ENCODE data around the gene GPR27. TPM values are rescaled to one million over a fixed set of nuclear protein-coding genes. Genes with fewer than 3 reads are reported as not detected.

GPR27 gene
- total RNA-seq, 1 donor from 2014 or later, result 18.3 TPM

GRCh38 chr3:71791634-71792033 lies 38.0 kb downstream of the GPR27 start:
- H3K4me1 ChIP-seq, result no peaks in the 10 kb centered on the region
- Mint-ChIP-seq H3K36me3 (no peaks in the 10 kb centered on the region), H3K27me3 (ENCODE audit: insufficient read depth, low read depth) (peaks cover 4% of the 10 kb centered on the region)

GRCh38 chr3:71796290-71796689 lies 42.6 kb downstream of the GPR27 start:
- Histone ChIP-seq H3K36me3 (no peaks in the 10 kb centered on the region), H3K9ac (no peak overlapping the region), H3K27ac (no peak overlapping the region), H3K27me3 (no peaks in the 10 kb centered on the region), H3K4me3 (no peak overlapping the region), H3K9me3 (ENCODE audit: low read depth) (no peaks in the 10 kb centered on the region), H3F3A (ENCODE audit: low read depth) (no peaks in the 10 kb centered on the region), H3K4me1 (no peaks in the 10 kb centered on the region), H2AFZ (replicated peaks) (no peak overlapping the region), H4K20me1 (ENCODE audit: low read depth) (no peaks in the 10 kb centered on the region), H3K79me2 (ENCODE audit: low read depth) (no peaks in the 10 kb centered on the region), H3K4me2 (no peak overlapping the region)
- Mint-ChIP-seq H3K4me3 (no peak overlapping the region), H3K9me3 (no peaks in the 10 kb centered on the region), H3K36me3 (no peaks in the 10 kb centered on the region), H3K4me1 (no peaks in the 10 kb centered on the region), H3K27ac (no peak overlapping the region), H3K27me3 (ENCODE audit: insufficient read depth, low read depth) (no peaks in the 10 kb centered on the region)
- DNase-seq (ENCODE audit: low spot score), result no peak
- TF ChIP-seq EZH2phosphoT487 (IDR thresholded peaks at IDR 0.05) (no peak), EZH2 (IDR thresholded peaks at IDR 0.05) (no peak), CTCF (IDR thresholded peaks at IDR 0.05) (no peak)

More at GRCh38 chr3:71791634-71792033, 38.0 kb downstream of the GPR27 start:
- Histone ChIP-seq H3K36me3 (no peaks in the 10 kb centered on the region), H3K4me2 (no peak overlapping the region), H2AFZ (replicated peaks) (no peak overlapping the region), H3K27me3 (peaks cover 15% of the 10 kb centered on the region), H3K9me3 (ENCODE audit: low read depth) (no peaks in the 10 kb centered on the region), H3F3A (ENCODE audit: low read depth) (peaks cover 2% of the 10 kb centered on the region), H3K4me3 (no peak overlapping the region), H3K79me2 (ENCODE audit: low read depth) (no peaks in the 10 kb centered on the region), H3K9ac (no peak overlapping the region), H4K20me1 (ENCODE audit: low read depth) (no peaks in the 10 kb centered on the region), H3K27ac (no peak overlapping the region)
- H3K4me3 Mint-ChIP-seq, result no peak overlapping the region
- TF ChIP-seq CTCF (IDR thresholded peaks at IDR 0.05) (no peak), EZH2 (IDR thresholded peaks at IDR 0.05) (no peak), EZH2phosphoT487 (IDR thresholded peaks at IDR 0.05) (no peak)
- H3K9me3 Mint-ChIP-seq, result no peaks in the 10 kb centered on the region
- no peak for DNase-seq (ENCODE audit: low spot score)
- H3K4me1 Mint-ChIP-seq, result peaks cover 6% of the 10 kb centered on the region
- H3K27ac Mint-ChIP-seq, result no peak overlapping the region

GRCh38 chr3:71797455-71797854 lies 43.8 kb downstream of the GPR27 start:
- peaks cover 4% of the 10 kb centered on the region for H3K4me1 ChIP-seq
- no peak overlapping the region for H3K27ac ChIP-seq
- no peak overlapping the region for H3K4me3 Mint-ChIP-seq
- H3K27ac Mint-ChIP-seq, result no peak overlapping the region
- TF ChIP-seq CTCF (IDR thresholded peaks at IDR 0.05) (no peak), EZH2phosphoT487 (IDR thresholded peaks at IDR 0.05) (no peak), EZH2 (IDR thresholded peaks at IDR 0.05) (no peak)
- no peak for DNase-seq (ENCODE audit: low spot score)
- H3K9me3 Mint-ChIP-seq, result no peaks in the 10 kb centered on the region
- no peak overlapping the region for H3K4me2 ChIP-seq
- no peak overlapping the region for H2AFZ ChIP-seq (replicated peaks)
- H3F3A ChIP-seq (ENCODE audit: low read depth), result no peaks in the 10 kb centered on the region
- no peaks in the 10 kb centered on the region for H4K20me1 ChIP-seq (ENCODE audit: low read depth)
- no peaks in the 10 kb centered on the region for H3K36me3 ChIP-seq
- H3K27me3 Mint-ChIP-seq (ENCODE audit: insufficient read depth, low read depth), result no peaks in the 10 kb centered on the region
- H3K4me1 Mint-ChIP-seq, result peaks cover 2% of the 10 kb centered on the region
- H3K4me3 ChIP-seq, result no peak overlapping the region
- H3K27me3 ChIP-seq, result no peaks in the 10 kb centered on the region
- no peak overlapping the region for H3K9ac ChIP-seq
- H3K79me2 ChIP-seq (ENCODE audit: low read depth), result no peaks in the 10 kb centered on the region
- H3K9me3 ChIP-seq (ENCODE audit: low read depth), result no peaks in the 10 kb centered on the region
- H3K36me3 Mint-ChIP-seq, result no peaks in the 10 kb centered on the region
